Muscle of arm (tissue), 12 donors: Measurements from ENCODE around the gene RASGEF1C. TPM values are rescaled to one million over a fixed set of nuclear protein-coding genes. Genes with fewer than 3 reads are reported as not detected.

Source experiments
- DNase-seq: peaks from one replicate; pipeline ENCODE4 v3.0.0-alpha.2; 2013
- polyA plus RNA-seq, 12 donors: library from polyadenylated mRNA; unstranded; fragments of 120-200 nt; gene quantifications; one replicate each; pipeline ENCODE4 v1.2.1, GENCODE V29; 2013; ENCODE audit not compliant: insufficient read length in 12 of 12

RASGEF1C gene
- polyA plus RNA-seq, 12 donors, result 1.9 to 4.5 (median 3.1) TPM; not detected in 2

GRCh38 chr5:180121826-180122413 is 87.1 kb downstream of the RASGEF1C start:
- DNase-seq, result no peak

GRCh38 chr5:180120237-180121101 is 88.5 kb downstream of the RASGEF1C start:
- no peak for DNase-seq

DNA sequence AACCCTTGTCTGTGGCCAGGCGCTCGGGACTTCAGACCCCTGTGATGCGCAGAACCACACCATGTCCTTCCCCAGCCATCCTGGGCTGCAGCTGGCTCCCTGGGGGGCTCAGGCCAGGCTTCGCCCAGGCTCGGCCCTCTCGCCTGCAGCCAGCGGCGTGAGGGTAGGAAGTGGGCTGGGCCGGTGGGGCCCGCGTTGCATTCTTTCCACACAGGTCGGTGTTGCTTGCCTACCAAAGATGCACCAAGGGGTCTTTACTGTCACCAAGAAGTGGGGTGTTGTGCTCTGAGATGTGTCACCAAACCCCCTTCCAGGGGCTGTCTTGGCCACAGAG is 89.1 kb downstream of the RASGEF1C start:
- DNase-seq, result no peak

GRCh38 chr5:180119031-180119902 is 89.7 kb downstream of the RASGEF1C start:
- no peak for DNase-seq

- no peak for DNase-seq
These were observed 90.6 kb downstream of the RASGEF1C start for GRCh38 chr5:180118391-180118791.

DNA sequence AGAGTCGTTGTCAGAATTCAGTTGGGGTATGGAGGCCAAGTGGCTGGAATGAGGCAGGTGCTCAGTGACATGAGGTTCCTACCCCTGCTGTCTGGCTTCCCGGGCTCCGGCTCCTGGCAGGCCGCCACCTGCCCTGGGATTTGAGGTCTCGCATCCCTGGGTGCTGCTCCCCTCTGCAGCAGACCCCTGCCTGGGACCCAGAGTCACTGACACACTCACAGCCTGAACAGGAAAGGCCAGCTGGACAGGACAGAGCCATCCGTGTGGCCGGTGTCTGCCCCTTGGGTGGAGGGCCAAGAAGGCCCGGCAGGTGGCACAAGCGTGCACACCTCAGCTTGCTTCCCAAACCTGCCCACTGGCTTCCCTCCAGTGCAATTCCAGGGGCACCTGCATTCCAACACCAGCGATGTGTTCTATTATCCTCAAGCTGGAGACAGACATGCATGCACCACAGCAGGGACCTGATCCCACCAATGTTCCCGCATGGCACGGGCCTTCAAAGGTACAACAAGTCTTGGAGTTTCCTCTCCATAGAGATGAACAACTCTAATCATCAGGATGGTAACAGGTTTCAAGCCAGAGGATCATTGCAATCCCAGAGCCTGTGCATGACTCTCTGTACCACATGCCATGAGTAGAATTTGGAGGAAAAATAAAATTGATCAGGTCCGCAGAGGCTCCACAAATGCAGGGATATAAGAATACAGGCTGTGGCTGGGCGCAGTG is 91.8 kb downstream of the RASGEF1C start:
- DNase-seq, result no peak

GRCh38 chr5:180116077-180116999 is 92.7 kb downstream of the RASGEF1C start:
- no peak for DNase-seq

GRCh38 chr5:180115326-180116076 is 93.5 kb downstream of the RASGEF1C start:
- no peak for DNase-seq

DNA sequence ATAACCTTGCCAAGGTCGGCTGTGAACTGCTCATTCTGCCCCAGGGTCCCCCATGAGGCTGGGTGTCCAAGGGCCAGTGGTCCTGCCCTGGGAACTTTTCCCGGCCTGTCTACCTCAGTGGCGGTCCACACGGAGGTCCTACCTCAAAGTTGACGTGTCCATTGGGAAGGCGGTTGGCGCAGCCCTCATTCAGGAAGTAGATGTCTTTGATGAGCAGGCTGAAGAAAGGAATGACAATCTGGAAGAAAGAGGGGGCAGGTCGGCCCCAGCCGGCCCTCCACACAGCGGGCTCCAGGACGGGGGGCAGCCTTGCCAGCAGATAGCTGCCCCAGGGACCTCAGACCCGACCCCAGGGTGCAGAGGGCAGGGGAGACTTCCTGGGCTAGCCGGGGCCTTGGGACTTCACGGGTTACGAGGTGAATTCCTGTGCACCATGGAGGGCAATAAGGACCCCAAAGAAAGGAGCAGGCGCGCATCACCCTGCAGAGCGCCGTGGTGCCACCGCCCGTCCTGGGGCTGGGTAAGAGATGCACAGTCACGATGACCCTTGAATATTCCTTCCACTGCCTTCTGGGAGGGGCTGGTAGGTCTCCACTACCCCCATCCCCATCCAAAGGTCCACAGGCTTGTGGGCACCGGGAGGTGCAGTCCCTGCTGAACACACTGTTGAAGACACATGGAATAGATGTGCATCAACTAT is 94.6 kb downstream of the RASGEF1C start:
- no peak for DNase-seq

DNA sequence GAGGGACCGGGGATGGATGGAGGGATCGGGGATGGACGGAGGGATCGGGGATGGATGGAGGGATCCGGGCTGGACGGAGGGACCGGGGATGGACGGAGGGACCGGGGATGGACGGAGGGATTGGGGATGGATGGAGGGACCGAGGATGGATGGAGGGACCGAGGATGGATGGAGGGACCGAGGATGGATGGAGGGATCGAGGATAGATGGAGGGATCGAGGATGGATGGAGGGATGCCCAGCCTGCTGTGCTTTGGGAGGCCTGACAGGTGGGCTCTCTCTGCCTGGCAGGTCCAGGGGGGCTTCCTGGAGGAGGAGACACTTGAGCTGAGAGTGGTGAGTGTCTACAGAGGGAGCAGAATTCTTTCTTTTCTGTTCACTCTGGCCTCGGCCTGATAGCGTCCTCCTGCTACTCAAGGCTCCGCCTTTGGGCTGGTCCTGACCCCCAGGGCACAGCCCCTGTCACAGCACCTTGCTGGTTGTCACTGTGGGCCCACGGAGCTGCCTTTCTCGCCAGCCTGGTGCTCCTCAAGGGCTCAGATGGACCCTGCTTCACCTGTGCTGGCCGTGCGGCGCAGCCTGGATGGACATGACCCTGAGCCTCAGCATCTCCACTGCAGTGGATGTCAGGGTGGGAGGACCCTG is 95.2 kb downstream of the RASGEF1C start:
- DNase-seq, result no peak

GRCh38 chr5:180112181-180112861 is 96.7 kb downstream of the RASGEF1C start:
- no peak for DNase-seq

GRCh38 chr5:180111273-180112002 is 97.6 kb downstream of the RASGEF1C start:
- no peak for DNase-seq

DNA sequence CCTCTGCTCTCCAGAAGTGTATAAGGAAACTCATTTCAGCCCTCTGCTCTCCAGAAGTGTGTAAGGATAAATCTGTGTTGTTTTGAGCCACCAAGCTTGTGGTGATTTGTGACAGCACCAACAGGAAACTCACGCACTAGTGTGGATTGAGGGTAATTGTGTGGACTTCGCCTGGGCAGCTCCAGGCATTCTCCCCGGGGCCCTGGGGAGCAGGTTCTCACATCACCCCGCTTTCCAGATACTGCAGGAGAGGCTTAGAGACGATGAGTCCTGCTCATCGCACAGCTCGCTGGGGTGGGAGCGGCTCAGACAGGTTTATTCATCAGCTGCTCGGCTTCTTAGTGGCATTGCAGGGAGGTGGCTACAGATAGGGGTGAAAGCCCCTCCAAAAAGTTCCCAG is 99.1 kb downstream of the RASGEF1C start:
- no peak for DNase-seq

DNA sequence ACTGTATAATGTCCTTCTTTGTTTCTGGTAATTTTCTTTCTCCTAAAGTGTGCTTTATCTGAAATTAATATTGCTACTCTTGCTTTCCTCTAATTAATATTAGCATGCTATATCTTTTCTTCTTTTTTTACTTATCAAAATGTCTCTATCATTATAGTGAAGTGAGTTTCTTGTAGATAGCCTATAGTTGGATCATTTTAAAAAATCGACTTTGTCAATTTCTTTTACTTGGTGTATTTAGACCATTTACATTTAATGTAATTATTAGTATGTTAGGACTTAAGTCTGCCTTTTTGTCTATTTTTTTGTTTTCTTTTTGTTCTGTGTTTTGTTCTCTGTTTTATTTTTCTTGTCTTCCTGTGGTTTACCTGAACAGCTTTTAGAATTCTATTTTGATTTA is 102.0 kb downstream of the RASGEF1C start:
- DNase-seq, result no peak

GRCh38 chr5:180105827-180106312 is 103.1 kb downstream of the RASGEF1C start:
- no peak for DNase-seq

DNA sequence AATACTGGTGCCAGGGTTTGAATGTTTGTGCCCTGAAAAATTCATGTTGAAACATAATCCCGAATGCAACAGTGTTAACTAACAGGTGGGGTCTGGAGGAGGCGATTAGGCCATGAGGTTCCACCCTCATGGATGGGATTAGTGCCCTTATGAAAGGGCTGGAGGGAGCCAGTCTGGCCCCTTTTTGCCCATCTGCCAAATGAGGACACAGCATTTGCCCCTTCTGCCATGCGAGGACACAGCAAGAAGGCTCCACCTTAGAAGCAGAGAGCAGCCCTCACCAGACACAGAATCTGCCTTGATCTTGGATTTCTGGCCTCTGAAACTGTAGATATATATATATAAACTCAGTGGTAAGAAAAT is 104.9 kb downstream of the RASGEF1C start:
- no peak for DNase-seq

- DNase-seq, result no peak
These were observed 105.4 kb downstream of the RASGEF1C start for GRCh38 chr5:180103487-180104167.
